Panc1 (cell line): ENCODE data around the gene TMEM170A. TPM values are rescaled to one million over a fixed set of nuclear protein-coding genes. Genes with fewer than 3 reads are reported as not detected.
"Not testable (repeated sequence)": the region's sequence is repeated elsewhere in the genome, so short reads cannot be mapped to it uniquely, and the experiment has no call there.

Experiments
- ATAC-seq: fragments of 200-7000 bp; cut with Tn5 transposase; 2 replicates; pipeline ENCODE4 v1.9.1; 2020; ENCODE audit warnings: mild to moderate bottlenecking, moderate library complexity
- BruUV-seq: library from RNA; stranded (reverse); fragments of 400-500 nt; replicated peaks from 2 replicates; lab custom pipeline; 2021; lab: Mats Ljungman, UMichigan
- CTCF ChIA-PET: fragments of 300-600 bp; sonication (Branson Sonifier 250); formaldehyde crosslinking; loops from one replicate; lab custom pipeline; 2022; ENCODE audit warnings: antibody characterized with exemption; lab: Charles Lee
- POLR2A ChIA-PET: fragments of 300-600 bp; sonication (Branson Sonifier 250); formaldehyde crosslinking; loops from one replicate; lab custom pipeline; 2022; ENCODE audit warnings: antibody characterized with exemption; lab: Charles Lee
- DNase-seq: peaks from one replicate; pipeline ENCODE4 v3.0.0-alpha.2; 2010; ENCODE audit warnings: low read depth, low spot score
- H3K27ac ChIP-seq: 2 replicates; pipeline ENCODE4 v1.5.1; 2011; ENCODE audit warnings: mild to moderate bottlenecking, low read length, inconsistent platforms
- H3K27me3 ChIP-seq: fragments of 200-500 bp; sonication (Bioruptor generic); 2 replicates; pipeline ENCODE4 v1.6.0; 2014; ENCODE audit warnings: low read length, inconsistent platforms; ENCODE audit not compliant: control insufficient read depth, insufficient read depth
- H3K36me3 ChIP-seq: fragments of 200-500 bp; sonication (Bioruptor generic); 2 replicates; pipeline ENCODE4 v1.5.1; 2014; ENCODE audit warnings: inconsistent platforms, mild to moderate bottlenecking, low read length, moderate library complexity; ENCODE audit not compliant: control insufficient read depth, insufficient read depth
- H3K4me1 ChIP-seq: 2 replicates; pipeline ENCODE4 v1.5.1; 2011; ENCODE audit warnings: inconsistent platforms, mild to moderate bottlenecking, low read length, moderate library complexity; ENCODE audit not compliant: control insufficient read depth, insufficient read depth
- H3K4me3 ChIP-seq, 2 experiments: 2 replicates each; pipeline ENCODE4 v1.5.1; 2011 to 2012; ENCODE audit warnings: low read depth in 2 of 2, low read length in 2 of 2, mild to moderate bottlenecking in 2 of 2, inconsistent platforms in 1 of 2, moderate library complexity in 1 of 2
- H3K9me3 ChIP-seq: fragments of 200-500 bp; sonication (Bioruptor generic); 2 replicates; pipeline ENCODE4 v1.5.1; 2014; ENCODE audit warnings: low read depth, mild to moderate bottlenecking, inconsistent platforms, low read length, moderate library complexity; ENCODE audit not compliant: control insufficient read depth, insufficient read depth
- CTCF ChIP-seq: fragments of 450-650 bp; IDR thresholded peaks from 2 replicates; pipeline ENCODE4 v1.5.1; 2017; ENCODE audit warnings: mild to moderate bottlenecking
- POLR2AphosphoS5 ChIP-seq: IDR thresholded peaks from 2 replicates; pipeline ENCODE4 v1.6.1; 2012; ENCODE audit warnings: mild to moderate bottlenecking, low read depth, low read length, moderate library complexity
- REST ChIP-seq, 2 experiments: IDR thresholded peaks; 2 replicates each; pipeline ENCODE4 v1.6.1; 2011 to 2012; ENCODE audit warnings: low read depth in 2 of 2, control low read depth in 1 of 2, low read length in 1 of 2, mild to moderate bottlenecking in 1 of 2, moderate library complexity in 1 of 2; ENCODE audit not compliant: insufficient read depth in 1 of 2
- SIN3A ChIP-seq: IDR thresholded peaks from 2 replicates; pipeline ENCODE4 v1.6.1; 2012; ENCODE audit warnings: low read depth, mild to moderate bottlenecking, low read length, moderate library complexity, borderline replicate concordance; ENCODE audit not compliant: insufficient read depth
- TCF7L2 ChIP-seq: IDR thresholded peaks from 2 replicates; pipeline ENCODE4 v1.6.1; 2011; ENCODE audit warnings: mild to moderate bottlenecking, low read depth, low read length, inconsistent platforms
- in situ Hi-C: cut with HindIII; loops from 2 replicates; pipeline ENCODE4 v1.10.0; 2016; ENCODE audit warnings: low sequenced_read_pairs, low pct_unique_long_range_greater_than_20kb
- intact Hi-C: fragments of 100-400 bp; cut with micrococcal nuclease; formaldehyde crosslinking; loops from one replicate; pipeline ENCODE4 v1.10.0; 2022; ENCODE audit not compliant: unreplicated experiment
- total RNA-seq: library from RNA; stranded (reverse); gene quantifications from one replicate; pipeline ENCODE4 v1.2.1, GENCODE V29; 2021; ENCODE audit not compliant: unreplicated experiment

The TMEM170A gene
- total RNA-seq, 1 experiment from 2014 or later, result 19.0 TPM

- no peaks in the 10 kb centered on the region for H3K9me3 ChIP-seq
- no peaks in the 10 kb centered on the region for H3K27me3 ChIP-seq
- no peak overlapping the region for H3K27ac ChIP-seq
- POLR2A ChIA-PET, result interaction anchor here (0.5 kb wide), 1 partner anchor 45 kb away, joined by 7 read pairs; no protein-coding TSS in a partner anchor
- no peaks in the 10 kb centered on the region for H3K4me1 ChIP-seq
- in situ Hi-C loops, result no loop called here
- intact Hi-C loops, result loop anchor here (5.0 to 10.0 kb wide), 3 partner anchors 83 to 290 kb away; partner anchors contain the start of genes ADAT1 and TMEM231
- TF ChIP-seq REST (IDR thresholded peaks at IDR 0.05; ENCODE audit: insufficient read depth in 1 of 2, low read depth in 2 of 2, low read length in 1 of 2) (no peak), CTCF (peak; percentile 81), TCF7L2 (no peak)
- CTCF ChIA-PET, result interaction anchor here (0.6 to 0.7 kb wide), 3 partner anchors 31 to 206 kb away, joined by 3 to 11 read pairs (median 3); no protein-coding TSS in a partner anchor
- H3K4me3 ChIP-seq, result no peak overlapping the region
- DNase-seq (peak; percentile 43), ATAC-seq (peak; percentile 93)
- BruUV-seq, result no TSS peak
- no peaks in the 10 kb centered on the region for H3K36me3 ChIP-seq
These were observed 7.5 kb upstream of the TMEM170A start for GRCh38 chr16:75471723-75472633.

GRCh38 chr16:75466760-75467159, 2.3 kb upstream of the TMEM170A start:
- in situ Hi-C loops (no loop called here), intact Hi-C loops (no loop called here)
- DNase-seq, result no peak
- Histone ChIP-seq H3K27me3 (no peaks in the 10 kb centered on the region), H3K9me3 (no peaks in the 10 kb centered on the region), H3K27ac (no peak overlapping the region), H3K4me3 (no peak overlapping the region), H3K4me1 (no peaks in the 10 kb centered on the region; the same call in 1 of the 2 replicates), H3K36me3 (no peaks in the 10 kb centered on the region)
- ChIA-PET POLR2A (interaction anchor here (0.6 kb wide), 1 partner anchor 71 kb away, joined by 7 read pairs; no protein-coding TSS in a partner anchor), CTCF (interaction anchor here (0.7 kb wide), 1 partner anchor 89 kb away, joined by 17 read pairs; no protein-coding TSS in a partner anchor)
- ATAC-seq, result no peak
- no peak for TF ChIP-seq REST (IDR thresholded peaks at IDR 0.05; ENCODE audit: insufficient read depth in 1 of 2, low read depth in 2 of 2, low read length in 1 of 2)
- no peak for TF ChIP-seq CTCF
- no peak for TF ChIP-seq POLR2AphosphoS5
- TF ChIP-seq TCF7L2, result no peak
- no peak for TF ChIP-seq SIN3A
- no TSS peak for BruUV-seq

- CTCF ChIA-PET, H3K27me3 ChIP-seq, H3K4me1 ChIP-seq, in situ Hi-C loops, BruUV-seq, H3K36me3 ChIP-seq, DNase-seq, intact Hi-C loops, POLR2A ChIA-PET, H3K9me3 ChIP-seq: not testable (repeated sequence)
- ATAC-seq, result peak; percentile 33
- Histone ChIP-seq H3K27ac (peak overlapping the region; percentile 75), H3K4me3 (peak overlapping the region; percentile 65 to 68)
These were observed 934 bp downstream of the TMEM170A start for GRCh38 chr16:75463389-75464121.
